ENCODE data around the gene BCAS3.

The BCAS3 gene

DNA sequence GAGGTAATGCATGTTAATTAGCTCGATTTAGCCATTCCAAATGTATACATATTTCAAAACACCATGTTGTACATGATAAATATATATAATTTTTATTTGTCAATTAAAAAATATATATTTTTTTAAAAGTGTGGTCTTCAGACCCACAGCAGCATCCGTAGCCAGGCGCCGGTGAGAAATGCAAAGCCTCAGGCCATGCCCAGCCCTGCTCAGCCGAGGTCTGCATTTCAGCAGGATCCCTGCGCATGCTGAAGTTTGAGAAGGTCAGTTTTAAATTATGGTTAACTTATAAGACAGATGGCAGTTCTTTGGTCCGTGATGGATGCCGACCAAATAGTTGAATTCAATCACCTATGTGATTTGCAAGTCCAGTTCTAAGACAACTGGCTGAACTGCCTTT lies 694.0 kb downstream of the BCAS3 start:
- H3K4me3 ChIP-seq (ENCODE audit: low read length), result no peak overlapping the region
- TF ChIP-seq, protein P1, sequence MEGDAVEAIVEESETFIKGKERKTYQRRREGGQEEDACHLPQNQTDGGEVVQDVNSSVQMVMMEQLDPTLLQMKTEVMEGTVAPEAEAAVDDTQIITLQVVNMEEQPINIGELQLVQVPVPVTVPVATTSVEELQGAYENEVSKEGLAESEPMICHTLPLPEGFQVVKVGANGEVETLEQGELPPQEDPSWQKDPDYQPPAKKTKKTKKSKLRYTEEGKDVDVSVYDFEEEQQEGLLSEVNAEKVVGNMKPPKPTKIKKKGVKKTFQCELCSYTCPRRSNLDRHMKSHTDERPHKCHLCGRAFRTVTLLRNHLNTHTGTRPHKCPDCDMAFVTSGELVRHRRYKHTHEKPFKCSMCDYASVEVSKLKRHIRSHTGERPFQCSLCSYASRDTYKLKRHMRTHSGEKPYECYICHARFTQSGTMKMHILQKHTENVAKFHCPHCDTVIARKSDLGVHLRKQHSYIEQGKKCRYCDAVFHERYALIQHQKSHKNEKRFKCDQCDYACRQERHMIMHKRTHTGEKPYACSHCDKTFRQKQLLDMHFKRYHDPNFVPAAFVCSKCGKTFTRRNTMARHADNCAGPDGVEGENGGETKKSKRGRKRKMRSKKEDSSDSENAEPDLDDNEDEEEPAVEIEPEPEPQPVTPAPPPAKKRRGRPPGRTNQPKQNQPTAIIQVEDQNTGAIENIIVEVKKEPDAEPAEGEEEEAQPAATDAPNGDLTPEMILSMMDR (conservative IDR thresholded peaks at IDR 0.05; ENCODE audit: low read depth, low read length), result no peak
- DNase-seq (ENCODE audit: low read depth), result no peak

DNA sequence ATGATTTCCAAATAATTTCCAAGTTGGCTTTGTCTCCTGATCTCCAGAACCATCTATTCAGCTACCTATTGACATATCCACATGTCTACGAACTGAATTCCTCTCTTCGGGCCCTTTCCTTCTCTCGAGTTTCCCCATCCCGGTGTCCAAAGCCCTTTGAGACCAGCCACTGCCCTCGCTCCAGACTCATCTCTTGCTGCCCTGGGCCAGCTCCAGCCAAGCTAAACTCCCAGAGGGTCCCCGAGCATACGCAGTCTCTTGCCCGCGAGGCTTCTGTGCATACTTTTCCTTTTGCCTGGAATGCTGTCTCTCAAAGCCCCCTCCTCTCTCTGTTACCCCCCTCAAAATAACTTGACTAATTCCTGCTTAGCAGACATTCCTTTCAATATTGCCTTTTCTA lies 694.8 kb downstream of the BCAS3 start:
- no peak overlapping the region for H3K4me3 ChIP-seq (ENCODE audit: low read length)
- no peak for DNase-seq (ENCODE audit: low read depth)
- TF ChIP-seq, protein P1 (conservative IDR thresholded peaks at IDR 0.05; ENCODE audit: low read depth, low read length), result no peak

DNA sequence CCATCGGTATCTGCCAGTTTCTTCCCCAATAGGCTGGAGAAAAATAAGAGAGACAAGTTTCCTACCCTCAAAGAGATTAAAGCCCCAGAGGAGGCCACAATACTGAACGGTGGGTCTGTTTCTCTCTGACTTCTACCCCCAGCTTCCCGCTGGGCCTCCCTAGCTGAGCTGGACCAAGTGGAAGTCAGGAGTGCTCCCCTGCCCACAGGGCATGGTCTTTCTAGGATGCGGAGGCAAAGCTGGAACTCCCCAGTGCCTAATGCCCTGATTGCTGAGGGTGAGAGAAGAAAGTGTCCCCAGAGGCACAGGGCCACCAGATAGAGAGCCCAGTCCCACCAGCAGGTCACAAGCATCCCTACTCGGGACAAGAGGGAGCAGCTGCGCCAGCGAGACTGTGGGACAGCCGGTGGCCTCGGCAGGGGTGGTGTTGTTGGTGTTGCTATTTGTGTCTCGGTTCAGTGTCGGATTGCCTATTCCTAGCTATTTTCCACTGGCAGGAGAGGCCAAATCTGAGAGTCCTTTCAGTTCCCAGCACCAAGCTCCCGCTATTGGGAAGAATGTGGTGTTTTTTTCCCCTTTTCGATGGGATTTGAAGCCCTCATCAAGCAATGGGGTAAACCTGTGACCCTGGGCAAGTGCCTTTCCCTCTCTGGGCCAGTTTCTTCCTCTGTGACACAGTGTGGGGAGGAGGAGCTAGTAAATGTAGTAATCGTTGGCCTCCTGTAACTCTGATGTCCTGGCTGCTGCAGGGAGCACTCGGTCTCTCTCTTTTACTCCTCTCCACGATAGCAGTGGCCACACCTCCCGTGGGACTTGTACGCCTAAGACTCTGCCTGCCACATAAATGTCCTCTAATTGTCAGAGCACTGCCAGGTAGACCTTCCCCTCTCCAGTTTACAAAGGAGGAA lies 699.5 kb downstream of the BCAS3 start:
- no peak for DNase-seq (ENCODE audit: low read depth)
- TF ChIP-seq, protein P1 (conservative IDR thresholded peaks at IDR 0.05; ENCODE audit: low read depth, low read length), result no peak
- H3K4me3 ChIP-seq (ENCODE audit: low read length), result no peak overlapping the region

DNA sequence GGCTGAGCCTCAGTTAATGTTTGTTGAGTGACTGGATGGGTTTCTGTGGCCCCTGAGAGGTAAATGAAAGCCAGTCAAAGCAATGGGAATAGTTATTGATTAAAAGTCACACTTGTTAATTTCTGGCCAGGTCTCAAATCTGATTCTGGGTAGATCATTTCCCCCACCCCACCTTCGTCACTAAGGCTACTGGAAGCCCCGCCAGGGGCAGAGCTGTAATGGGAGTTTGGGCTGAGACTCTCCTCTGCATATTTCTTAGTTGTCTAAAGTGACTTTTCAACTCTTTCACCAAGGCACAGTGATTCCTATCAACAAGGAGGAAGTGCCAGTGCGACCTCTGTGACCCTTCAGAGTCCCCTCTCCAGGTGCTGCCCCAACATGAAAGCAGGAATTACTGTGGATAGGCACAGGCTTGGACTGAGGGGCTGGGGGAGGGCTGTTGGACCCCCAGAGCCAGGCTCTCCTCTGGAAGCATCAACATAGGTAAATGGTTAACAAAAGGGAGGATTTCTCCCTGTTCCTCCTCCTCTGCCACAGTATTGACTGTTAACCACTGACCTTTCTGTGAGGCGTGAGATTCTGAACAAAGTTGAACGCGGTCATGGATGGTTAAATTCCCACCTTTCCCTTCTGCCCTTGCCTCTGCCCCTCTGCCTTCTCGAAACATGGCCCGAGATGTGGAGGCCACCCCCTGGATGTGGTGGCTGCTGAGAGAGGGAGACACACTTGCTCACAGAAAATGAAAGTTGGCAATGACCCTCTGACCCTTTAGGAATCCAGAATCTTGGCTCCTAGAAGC lies 701.2 kb downstream of the BCAS3 start:
- no peak overlapping the region for H3K4me3 ChIP-seq (ENCODE audit: low read length)
- TF ChIP-seq, protein P1 (conservative IDR thresholded peaks at IDR 0.05; ENCODE audit: low read depth, low read length), result no peak
- DNase-seq (ENCODE audit: low read depth), result no peak

DNA sequence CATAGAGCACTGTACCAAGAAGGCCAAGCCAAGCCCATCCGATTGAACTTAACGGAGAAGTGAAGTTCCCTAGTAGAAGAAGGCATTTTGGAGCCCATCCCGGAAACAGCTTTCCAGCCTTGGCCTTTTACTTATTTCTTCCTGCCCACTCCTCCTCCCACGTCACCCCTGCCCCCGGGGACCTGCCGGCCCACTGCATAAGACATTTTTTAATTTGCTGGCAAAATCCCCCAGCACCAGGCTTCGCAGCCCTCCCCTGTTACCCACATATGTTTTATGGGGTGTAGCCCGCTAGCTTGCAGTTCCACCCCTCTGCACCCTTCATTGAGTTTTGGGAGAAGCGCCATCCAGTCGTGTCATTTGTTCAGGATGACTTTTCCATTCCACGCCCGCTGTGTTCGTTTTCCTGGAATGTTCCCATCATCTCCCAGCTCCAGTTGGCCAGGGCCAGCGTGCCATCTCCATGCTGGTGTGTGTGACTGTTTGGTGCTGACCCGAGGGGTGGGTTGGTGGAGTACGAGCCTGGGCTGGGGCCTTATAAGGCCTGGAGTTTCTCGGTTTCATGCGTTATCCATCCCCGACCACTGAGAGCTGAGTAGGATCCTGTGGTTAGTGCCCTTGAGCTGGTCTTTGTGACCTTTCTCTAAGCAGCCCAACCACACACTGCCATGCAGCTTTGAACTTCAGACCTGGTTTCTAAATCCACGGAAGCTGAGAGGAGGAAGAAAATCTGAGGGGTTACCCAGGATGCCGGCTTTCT lies 702.0 kb downstream of the BCAS3 start:
- H3K4me3 ChIP-seq (ENCODE audit: low read length), result no peak overlapping the region
- TF ChIP-seq, protein P1 (conservative IDR thresholded peaks at IDR 0.05; ENCODE audit: low read depth, low read length), result no peak
- no peak for DNase-seq (ENCODE audit: low read depth)

DNA sequence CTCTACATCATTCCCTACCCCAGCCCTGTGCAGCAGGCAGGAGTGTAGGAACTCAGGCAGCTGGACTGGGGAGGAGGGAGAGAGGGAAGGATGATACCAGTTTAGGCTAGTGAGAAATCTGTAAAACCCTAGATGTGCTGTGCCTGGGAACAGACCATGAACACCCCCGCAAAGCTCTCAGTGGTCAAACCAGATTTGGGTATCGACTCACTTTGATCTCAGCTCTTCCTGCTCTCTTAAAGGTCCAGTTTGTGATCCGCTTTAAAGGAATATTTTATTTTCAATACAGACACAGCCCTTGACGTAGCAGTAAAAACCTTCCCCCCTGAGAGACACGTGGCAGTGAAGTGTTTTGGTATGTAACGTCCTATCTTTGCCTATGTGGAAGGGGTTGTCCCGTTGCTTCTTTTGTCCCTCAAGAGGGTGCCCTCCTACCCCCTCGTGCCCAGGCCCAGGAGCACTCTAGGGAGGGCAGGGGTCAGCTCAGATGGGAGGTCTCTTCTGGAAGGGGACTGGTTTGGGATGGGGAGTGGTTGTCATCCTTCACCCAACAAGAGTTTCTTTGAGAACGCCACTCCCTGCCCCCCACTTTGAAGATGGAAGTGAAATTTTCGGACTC lies 702.7 kb downstream of the BCAS3 start:
- H3K4me3 ChIP-seq (ENCODE audit: low read length), result no peak overlapping the region
- no peak for DNase-seq (ENCODE audit: low read depth)
- TF ChIP-seq, protein P1 (conservative IDR thresholded peaks at IDR 0.05; ENCODE audit: low read depth, low read length), result no peak
